ENCODE results near the gene LRP1B.

DNA sequence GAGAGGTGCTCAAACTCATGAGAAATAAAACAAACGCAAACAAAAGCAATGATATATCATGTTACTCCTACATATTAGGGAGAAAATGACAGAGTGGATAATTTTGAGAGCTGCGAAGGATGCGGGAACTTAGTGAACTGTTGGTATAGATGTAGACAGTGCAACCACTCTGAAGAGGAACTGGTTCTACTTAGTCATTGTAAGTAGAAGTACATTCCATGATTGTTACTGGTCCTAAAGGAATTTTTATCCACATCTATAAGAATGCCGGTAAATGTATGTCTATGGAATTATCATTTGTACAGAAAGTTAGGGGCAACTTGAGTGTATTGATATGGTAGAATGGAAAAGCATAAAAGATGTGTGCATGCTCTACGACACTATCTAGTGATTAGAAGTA, 1238.4 kb downstream of the LRP1B start:
- TF ChIP-seq POLR2AphosphoS5 (IDR thresholded peaks at IDR 0.05; ENCODE audit: low read depth, low read length) (no peak), TAF1 (IDR thresholded peaks at IDR 0.05; ENCODE audit: borderline replicate concordance, insufficient read depth, low read length) (no peak)

Data from PFSK-1 (cell line).